ENCODE data around the gene ZNF709.

Gene ZNF709

GRCh38 chr19:12484371-12485051 is at the start of gene ZNF709:
Gene ZNF709 (minus strand): TSS chr19:12484816. CDS start chr19:12484657, 159 bp downstream.
- Histone ChIP-seq H3K36me3 (ENCODE audit: control insufficient read depth in 1 of 2, insufficient read depth in 2 of 2, low read length in 2 of 2) (no peaks in the 10 kb centered on the region), H3K9me3 (ENCODE audit: control insufficient read depth in 1 of 2, low read length in 2 of 2) (no peaks in the 10 kb centered on the region), H3K27ac (ENCODE audit: low read depth, low read length) (peak within 1 kb of the TSS; percentile 55), H3K4me1 (ENCODE audit: control insufficient read depth in 1 of 2, insufficient read depth in 2 of 2, low read length in 2 of 2) (peaks cover 3 to 5% of the 10 kb centered on the region in 2 donors), H3K27me3 (ENCODE audit: control insufficient read depth in 1 of 2, insufficient read depth in 2 of 2, low read length in 2 of 2) (no peaks in the 10 kb centered on the region), H3K4me3 (ENCODE audit: low read depth in 1 of 2, low read length in 2 of 2) (peak within 1 kb of the TSS; percentile 90 to 95), H3K9ac (ENCODE audit: low read depth in 1 of 2, low read length in 2 of 2) (peak within 1 kb of the TSS; percentile 75 to 87)

GRCh38 chr19:12527034-12527836 is 42.6 kb upstream of the ZNF709 start:
- Histone ChIP-seq H3K27ac (ENCODE audit: low read depth, low read length) (no peak overlapping the region), H3K36me3 (ENCODE audit: control insufficient read depth in 1 of 2, insufficient read depth in 2 of 2, low read length in 2 of 2) (peaks cover 59 to 67% of the 10 kb centered on the region in 2 donors), H3K9me3 (ENCODE audit: control insufficient read depth in 1 of 2, low read length in 2 of 2) (peaks cover 84 to 92% of the 10 kb centered on the region in 2 donors)

GRCh38 chr19:12526542-12526941 is 41.9 kb upstream of the ZNF709 start:
- Histone ChIP-seq H3K36me3 (ENCODE audit: control insufficient read depth in 1 of 2, insufficient read depth in 2 of 2, low read length in 2 of 2) (peaks cover 57 to 66% of the 10 kb centered on the region in 2 donors), H3K27me3 (ENCODE audit: control insufficient read depth in 1 of 2, insufficient read depth in 2 of 2, low read length in 2 of 2) (no peaks in the 10 kb centered on the region), H3K9me3 (ENCODE audit: control insufficient read depth in 1 of 2, low read length in 2 of 2) (peaks cover 87 to 95% of the 10 kb centered on the region in 2 donors), H3K4me3 (ENCODE audit: low read depth in 1 of 2, low read length in 2 of 2) (peak overlapping the region; percentile 11 to 31), H3K9ac (ENCODE audit: low read depth in 1 of 2, low read length in 2 of 2) (no peak overlapping the region), H3K27ac (ENCODE audit: low read depth, low read length) (no peak overlapping the region), H3K4me1 (ENCODE audit: control insufficient read depth in 1 of 2, insufficient read depth in 2 of 2, low read length in 2 of 2) (no peaks in the 10 kb centered on the region)

More at GRCh38 chr19:12527034-12527836, 42.6 kb upstream of the ZNF709 start:
- no peak overlapping the region for H3K9ac ChIP-seq (ENCODE audit: low read depth in 1 of 2, low read length in 2 of 2)
- H3K4me1 ChIP-seq (ENCODE audit: control insufficient read depth in 1 of 2, insufficient read depth in 2 of 2, low read length in 2 of 2): no peaks in the 10 kb centered on the region
- peak overlapping the region; percentile 11 to 31 for H3K4me3 ChIP-seq (ENCODE audit: low read depth in 1 of 2, low read length in 2 of 2)
- H3K27me3 ChIP-seq (ENCODE audit: control insufficient read depth in 1 of 2, insufficient read depth in 2 of 2, low read length in 2 of 2): no peaks in the 10 kb centered on the region

GRCh38 chr19:12521996-12522395 is 37.4 kb upstream of the ZNF709 start:
- H3K4me3 ChIP-seq (ENCODE audit: low read depth in 1 of 2, low read length in 2 of 2): no peak overlapping the region
- H3K4me1 ChIP-seq (ENCODE audit: control insufficient read depth in 1 of 2, insufficient read depth in 2 of 2, low read length in 2 of 2): no peaks in the 10 kb centered on the region
- H3K9me3 ChIP-seq (ENCODE audit: control insufficient read depth in 1 of 2, low read length in 2 of 2): peaks cover 71 to 77% of the 10 kb centered on the region in 2 donors
- H3K27me3 ChIP-seq (ENCODE audit: control insufficient read depth in 1 of 2, insufficient read depth in 2 of 2, low read length in 2 of 2): no peaks in the 10 kb centered on the region
- no peak overlapping the region for H3K9ac ChIP-seq (ENCODE audit: low read depth in 1 of 2, low read length in 2 of 2)
- H3K27ac ChIP-seq (ENCODE audit: low read depth, low read length): no peak overlapping the region
- H3K36me3 ChIP-seq (ENCODE audit: control insufficient read depth in 1 of 2, insufficient read depth in 2 of 2, low read length in 2 of 2): peaks cover 23 to 24% of the 10 kb centered on the region in 2 donors

- H3K9ac ChIP-seq (ENCODE audit: low read depth in 1 of 2, low read length in 2 of 2): no peak overlapping the region
- H3K4me1 ChIP-seq (ENCODE audit: control insufficient read depth in 1 of 2, insufficient read depth in 2 of 2, low read length in 2 of 2): no peaks in the 10 kb centered on the region
- H3K27ac ChIP-seq (ENCODE audit: low read depth, low read length): no peak overlapping the region
- H3K4me3 ChIP-seq (ENCODE audit: low read depth in 1 of 2, low read length in 2 of 2): peak overlapping the region in 1 of 2 donors; percentile 28
- no peaks in the 10 kb centered on the region for H3K27me3 ChIP-seq (ENCODE audit: control insufficient read depth in 1 of 2, insufficient read depth in 2 of 2, low read length in 2 of 2)
- peaks cover 23 to 24% of the 10 kb centered on the region in 2 donors for H3K9me3 ChIP-seq (ENCODE audit: control insufficient read depth in 1 of 2, low read length in 2 of 2)
- H3K36me3 ChIP-seq (ENCODE audit: control insufficient read depth in 1 of 2, insufficient read depth in 2 of 2, low read length in 2 of 2): peaks cover 0 to 4% of the 10 kb centered on the region in 2 donors
Measured at GRCh38 chr19:12513531-12514061, 29.0 kb upstream of the ZNF709 start.

- Histone ChIP-seq H3K27ac (ENCODE audit: low read depth, low read length) (no peak overlapping the region), H3K4me1 (ENCODE audit: control insufficient read depth in 1 of 2, insufficient read depth in 2 of 2, low read length in 2 of 2) (peaks cover 5% of the 10 kb centered on the region in 2 donors), H3K4me3 (ENCODE audit: low read depth in 1 of 2, low read length in 2 of 2) (no peak overlapping the region), H3K36me3 (ENCODE audit: control insufficient read depth in 1 of 2, insufficient read depth in 2 of 2, low read length in 2 of 2) (no peaks in the 10 kb centered on the region), H3K27me3 (ENCODE audit: control insufficient read depth in 1 of 2, insufficient read depth in 2 of 2, low read length in 2 of 2) (no peaks in the 10 kb centered on the region), H3K9ac (ENCODE audit: low read depth in 1 of 2, low read length in 2 of 2) (no peak overlapping the region), H3K9me3 (ENCODE audit: control insufficient read depth in 1 of 2, low read length in 2 of 2) (no peaks in the 10 kb centered on the region)
Measured at GRCh38 chr19:12497032-12497431, 12.4 kb upstream of the ZNF709 start.

- Histone ChIP-seq H3K27ac (ENCODE audit: low read depth, low read length) (no peak overlapping the region), H3K4me1 (ENCODE audit: control insufficient read depth in 1 of 2, insufficient read depth in 2 of 2, low read length in 2 of 2) (peaks cover 5% of the 10 kb centered on the region in 2 donors), H3K36me3 (ENCODE audit: control insufficient read depth in 1 of 2, insufficient read depth in 2 of 2, low read length in 2 of 2) (no peaks in the 10 kb centered on the region), H3K4me3 (ENCODE audit: low read depth in 1 of 2, low read length in 2 of 2) (no peak overlapping the region), H3K27me3 (ENCODE audit: control insufficient read depth in 1 of 2, insufficient read depth in 2 of 2, low read length in 2 of 2) (no peaks in the 10 kb centered on the region), H3K9me3 (ENCODE audit: control insufficient read depth in 1 of 2, low read length in 2 of 2) (no peaks in the 10 kb centered on the region), H3K9ac (ENCODE audit: low read depth in 1 of 2, low read length in 2 of 2) (no peak overlapping the region)
Measured at GRCh38 chr19:12496480-12496879, 11.9 kb upstream of the ZNF709 start.

GRCh38 chr19:12495002-12495802 is 10.6 kb upstream of the ZNF709 start:
- Histone ChIP-seq H3K27ac (ENCODE audit: low read depth, low read length) (peak overlapping the region; percentile 53), H3K27me3 (ENCODE audit: control insufficient read depth in 1 of 2, insufficient read depth in 2 of 2, low read length in 2 of 2) (no peaks in the 10 kb centered on the region), H3K9me3 (ENCODE audit: control insufficient read depth in 1 of 2, low read length in 2 of 2) (no peaks in the 10 kb centered on the region), H3K36me3 (ENCODE audit: control insufficient read depth in 1 of 2, insufficient read depth in 2 of 2, low read length in 2 of 2) (no peaks in the 10 kb centered on the region), H3K4me1 (ENCODE audit: control insufficient read depth in 1 of 2, insufficient read depth in 2 of 2, low read length in 2 of 2) (peaks cover 5% of the 10 kb centered on the region in 2 donors), H3K4me3 (ENCODE audit: low read depth in 1 of 2, low read length in 2 of 2) (peak overlapping the region; percentile 75 to 82), H3K9ac (ENCODE audit: low read depth in 1 of 2, low read length in 2 of 2) (peak overlapping the region; percentile 72 to 79)

GRCh38 chr19:12494260-12494860 is 9.7 kb upstream of the ZNF709 start:
- H3K27ac ChIP-seq (ENCODE audit: low read depth, low read length): no peak overlapping the region
- H3K4me1 ChIP-seq (ENCODE audit: control insufficient read depth in 1 of 2, insufficient read depth in 2 of 2, low read length in 2 of 2): peaks cover 5% of the 10 kb centered on the region in 2 donors
- H3K36me3 ChIP-seq (ENCODE audit: control insufficient read depth in 1 of 2, insufficient read depth in 2 of 2, low read length in 2 of 2): no peaks in the 10 kb centered on the region
- no peaks in the 10 kb centered on the region for H3K9me3 ChIP-seq (ENCODE audit: control insufficient read depth in 1 of 2, low read length in 2 of 2)
- peak overlapping the region in 1 of 2 donors; percentile 59 for H3K9ac ChIP-seq (ENCODE audit: low read depth in 1 of 2, low read length in 2 of 2)
- no peak overlapping the region for H3K4me3 ChIP-seq (ENCODE audit: low read depth in 1 of 2, low read length in 2 of 2)
- no peaks in the 10 kb centered on the region for H3K27me3 ChIP-seq (ENCODE audit: control insufficient read depth in 1 of 2, insufficient read depth in 2 of 2, low read length in 2 of 2)
